ENCODE data around the gene SCARF2.

- TF ChIP-seq CREB1 (CRISPR knock-in tag; IDR thresholded peaks at IDR 0.05; ENCODE audit: low read depth) (no peak), EZH2 (IDR thresholded peaks at IDR 0.05; ENCODE audit: low read depth, unreplicated experiment) (no peak), JUNB (IDR thresholded peaks at IDR 0.05; ENCODE audit: unreplicated experiment) (no peak)
Observed at GRCh38 chr22:20414450-20414849, 23.2 kb downstream of the SCARF2 start.

All from GM23338 (cell line).